HG03439 (cell line): ENCODE measurements around the gene RGS1.

Experiments used
- ATAC-seq: cut with Tn5 transposase; IDR thresholded peaks from one replicate; pipeline ENCODE4 v1.9.1; 2021; ENCODE audit warnings: mild to moderate bottlenecking, moderate library complexity; ENCODE audit not compliant: unreplicated experiment

The RGS1 gene

GRCh38 chr1:192609110-192610079, 33.8 kb downstream of the RGS1 start:
- peak; percentile 97 for ATAC-seq

- ATAC-seq, result no peak
Observed at GRCh38 chr1:192610112-192610889, 34.7 kb downstream of the RGS1 start.

- ATAC-seq, result no peak
Observed at GRCh38 chr1:192615055-192615454, 39.5 kb downstream of the RGS1 start.

- ATAC-seq, result no peak
Observed at GRCh38 chr1:192620071-192620635, 44.6 kb downstream of the RGS1 start.

- peak; percentile 83 for ATAC-seq
Observed at GRCh38 chr1:192626366-192627179, 51.0 kb downstream of the RGS1 start.

GRCh38 chr1:192627901-192628300, 52.3 kb downstream of the RGS1 start:
- ATAC-seq, result peak; percentile 44

- ATAC-seq, result no peak
Observed at GRCh38 chr1:192628396-192629057, 53.0 kb downstream of the RGS1 start.

GRCh38 chr1:192629612-192630011, 54.0 kb downstream of the RGS1 start:
- ATAC-seq, result no peak
